HepG2 (cell line): Measurements from ENCODE around the gene SVIP.

ENCODE experiments used
- EP300 ChIP-seq, 3 experiments: sonication (generic) in 1 of 3; formaldehyde crosslinking in 1 of 3; IDR thresholded peaks; 2 replicates each; pipeline versions ENCODE4 v1.5.1 to v1.6.1; 2011 to 2020; ENCODE audit warnings: low read depth in 2 of 3, low read length in 2 of 3, borderline replicate concordance in 1 of 3, improper control_type of control experiment in 1 of 3, mild to moderate bottlenecking in 1 of 3, missing genetic modification reagents in 1 of 3, moderate library complexity in 1 of 3
- ESRRA ChIP-seq: sonication (generic); formaldehyde crosslinking; IDR thresholded peaks from 2 replicates; pipeline ENCODE4 v1.5.1; 2020; ENCODE audit warnings: mild to moderate bottlenecking, low read depth, missing genetic modification reagents
- MAFK ChIP-seq, 2 experiments: IDR thresholded peaks in 1 of 2; conservative IDR thresholded peaks in 1 of 2; 2 replicates each; pipeline ENCODE4 v1.6.1; 2011; ENCODE audit warnings: improper control_type of control experiment in 2 of 2, low read length in 2 of 2
- NR1H2 ChIP-seq: sonication (generic); formaldehyde crosslinking; IDR thresholded peaks from 2 replicates; pipeline ENCODE4 v1.8.1; 2022; ENCODE audit warnings: low read depth, missing genetic modification reagents, borderline replicate concordance
- POLR2AphosphoS2 ChIP-seq: IDR thresholded peaks from 2 replicates; pipeline ENCODE4 v1.6.1; 2011; ENCODE audit warnings: low read depth, low read length, improper control_type of control experiment
- RBFOX2 ChIP-seq: fragments of 200-400 bp; formaldehyde crosslinking; IDR thresholded peaks from 2 replicates; pipeline ENCODE4 v1.6.1; 2017; ENCODE audit warnings: low read depth, mild to moderate bottlenecking, low read length
- RCOR2 ChIP-seq: IDR thresholded peaks from 2 replicates; pipeline ENCODE4 v1.6.1; 2016; ENCODE audit warnings: missing biosample characterization, missing genetic modification reagents
- SNRNP70 ChIP-seq: fragments of 200-400 bp; formaldehyde crosslinking; IDR thresholded peaks from 2 replicates; pipeline ENCODE4 v1.6.1; 2017; ENCODE audit warnings: mild to moderate bottlenecking, low read depth, low read length, moderate library complexity
- TF ChIP-seq, protein P1 (sequence below), 2 experiments: IDR thresholded peaks; 2 replicates each; pipeline ENCODE4 v1.6.1; 2011 to 2012; ENCODE audit warnings: low read length in 2 of 2, borderline replicate concordance in 1 of 2, low read depth in 1 of 2, mild to moderate bottlenecking in 1 of 2, moderate library complexity in 1 of 2
- TF ChIP-seq, protein P2 (sequence below), 2 experiments: sonication (generic) in 1 of 2; formaldehyde crosslinking in 1 of 2; IDR thresholded peaks; 2 replicates each; pipeline versions ENCODE4 v1.5.1 to v1.6.1; 2011 to 2020; ENCODE audit warnings: borderline replicate concordance in 1 of 2, low read depth in 1 of 2, low read length in 1 of 2, mild to moderate bottlenecking in 1 of 2, missing genetic modification reagents in 1 of 2, moderate library complexity in 1 of 2

DNA sequence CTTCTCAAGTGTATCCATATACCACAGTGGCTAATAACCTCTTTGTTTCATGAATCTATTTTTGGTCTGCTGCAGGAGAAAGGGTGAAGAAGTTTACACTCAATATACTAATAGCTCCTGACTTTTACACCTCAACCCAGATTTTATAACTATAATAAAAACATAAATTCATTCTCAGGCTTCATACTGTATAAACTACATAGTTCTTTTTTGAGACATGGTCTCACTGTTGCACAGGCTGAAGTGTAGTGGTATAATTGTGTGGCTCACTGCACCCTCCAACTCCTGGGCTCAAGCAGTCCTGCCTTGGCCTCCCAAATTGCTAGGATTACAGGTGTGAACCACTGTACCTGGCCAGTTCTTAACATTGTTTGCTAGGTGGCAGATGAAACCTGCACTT is 48.4 kb upstream of the SVIP start:
- TF ChIP-seq RCOR2 (CRISPR knock-in tag), result no peak
- TF ChIP-seq, protein P1, sequence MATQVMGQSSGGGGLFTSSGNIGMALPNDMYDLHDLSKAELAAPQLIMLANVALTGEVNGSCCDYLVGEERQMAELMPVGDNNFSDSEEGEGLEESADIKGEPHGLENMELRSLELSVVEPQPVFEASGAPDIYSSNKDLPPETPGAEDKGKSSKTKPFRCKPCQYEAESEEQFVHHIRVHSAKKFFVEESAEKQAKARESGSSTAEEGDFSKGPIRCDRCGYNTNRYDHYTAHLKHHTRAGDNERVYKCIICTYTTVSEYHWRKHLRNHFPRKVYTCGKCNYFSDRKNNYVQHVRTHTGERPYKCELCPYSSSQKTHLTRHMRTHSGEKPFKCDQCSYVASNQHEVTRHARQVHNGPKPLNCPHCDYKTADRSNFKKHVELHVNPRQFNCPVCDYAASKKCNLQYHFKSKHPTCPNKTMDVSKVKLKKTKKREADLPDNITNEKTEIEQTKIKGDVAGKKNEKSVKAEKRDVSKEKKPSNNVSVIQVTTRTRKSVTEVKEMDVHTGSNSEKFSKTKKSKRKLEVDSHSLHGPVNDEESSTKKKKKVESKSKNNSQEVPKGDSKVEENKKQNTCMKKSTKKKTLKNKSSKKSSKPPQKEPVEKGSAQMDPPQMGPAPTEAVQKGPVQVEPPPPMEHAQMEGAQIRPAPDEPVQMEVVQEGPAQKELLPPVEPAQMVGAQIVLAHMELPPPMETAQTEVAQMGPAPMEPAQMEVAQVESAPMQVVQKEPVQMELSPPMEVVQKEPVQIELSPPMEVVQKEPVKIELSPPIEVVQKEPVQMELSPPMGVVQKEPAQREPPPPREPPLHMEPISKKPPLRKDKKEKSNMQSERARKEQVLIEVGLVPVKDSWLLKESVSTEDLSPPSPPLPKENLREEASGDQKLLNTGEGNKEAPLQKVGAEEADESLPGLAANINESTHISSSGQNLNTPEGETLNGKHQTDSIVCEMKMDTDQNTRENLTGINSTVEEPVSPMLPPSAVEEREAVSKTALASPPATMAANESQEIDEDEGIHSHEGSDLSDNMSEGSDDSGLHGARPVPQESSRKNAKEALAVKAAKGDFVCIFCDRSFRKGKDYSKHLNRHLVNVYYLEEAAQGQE (IDR thresholded peaks at IDR 0.05; ENCODE audit: borderline replicate concordance in 1 of 2, low read depth in 1 of 2, low read length in 2 of 2), result no peak
- TF ChIP-seq RBFOX2, result no peak
- TF ChIP-seq, protein P2, sequence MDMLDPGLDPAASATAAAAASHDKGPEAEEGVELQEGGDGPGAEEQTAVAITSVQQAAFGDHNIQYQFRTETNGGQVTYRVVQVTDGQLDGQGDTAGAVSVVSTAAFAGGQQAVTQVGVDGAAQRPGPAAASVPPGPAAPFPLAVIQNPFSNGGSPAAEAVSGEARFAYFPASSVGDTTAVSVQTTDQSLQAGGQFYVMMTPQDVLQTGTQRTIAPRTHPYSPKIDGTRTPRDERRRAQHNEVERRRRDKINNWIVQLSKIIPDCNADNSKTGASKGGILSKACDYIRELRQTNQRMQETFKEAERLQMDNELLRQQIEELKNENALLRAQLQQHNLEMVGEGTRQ (IDR thresholded peaks at IDR 0.05; ENCODE audit: low read depth, low read length), result no peak
- TF ChIP-seq, protein P2 (CRISPR knock-in tag; IDR thresholded peaks at IDR 0.05; ENCODE audit: borderline replicate concordance), result no peak
- TF ChIP-seq POLR2AphosphoS2, result no peak
- no peak for TF ChIP-seq ESRRA
- no peak for TF ChIP-seq NR1H2
- TF ChIP-seq EP300 (IDR thresholded peaks at IDR 0.05; ENCODE audit: low read depth in 2 of 2, low read length in 2 of 2), result no peak
- no peak for TF ChIP-seq EP300 (CRISPR knock-in tag; IDR thresholded peaks at IDR 0.05; ENCODE audit: borderline replicate concordance)
- TF ChIP-seq MAFK (conservative IDR thresholded peaks at IDR 0.05 in 1 of 2, IDR thresholded peaks at IDR 0.05 in 1 of 2; ENCODE audit: low read length in 2 of 2), result no peak
- TF ChIP-seq SNRNP70, result no peak
